SK-N-MC (cell line): ENCODE results near the gene PRKG1.

Experiments
- EZH2 ChIP-seq: fragments of 200-600 bp; sonication (generic); IDR thresholded peaks from one replicate; pipeline ENCODE4 v1.6.1; 2017; ENCODE audit warnings: antibody characterized with exemption
- POLR2AphosphoS5 ChIP-seq: IDR thresholded peaks from 2 replicates; pipeline ENCODE4 v1.6.1; 2012; ENCODE audit warnings: mild to moderate bottlenecking, low read depth, low read length, borderline replicate concordance

DNA sequence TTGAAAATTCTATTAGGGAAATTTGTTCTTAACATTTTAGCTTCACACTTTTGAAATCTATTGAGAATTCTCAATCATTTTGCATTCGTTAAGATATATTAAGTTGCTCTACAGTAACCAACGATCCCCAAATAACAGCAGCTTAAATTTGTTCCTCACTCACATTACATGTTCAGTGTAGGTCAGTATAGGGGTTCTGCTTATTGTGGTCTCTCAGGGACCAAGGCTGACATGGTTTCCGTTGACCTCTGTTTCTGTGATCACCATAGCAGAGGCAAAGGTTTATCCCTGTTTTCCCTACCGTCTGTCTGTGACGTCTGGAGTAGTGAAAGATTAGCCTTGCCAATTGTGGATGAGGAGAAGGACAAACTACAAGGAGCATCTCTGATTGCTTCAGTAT is 860.1 kb downstream of the PRKG1 start:
- TF ChIP-seq EZH2 (no peak), POLR2AphosphoS5 (no peak)
